DMS79 treated with DMSO at 0.1 percent for 48 hours (cell line): ENCODE data around the gene NECAB2.

Experiments used
- DNase-seq: peaks from one replicate; lab custom pipeline; 2025; lab: John Stamatoyannopoulos, UW

Gene NECAB2

GRCh38 chr16:84024854-84025253, 56.8 kb downstream of the NECAB2 start:
- DNase-seq: no peak

GRCh38 chr16:84026606-84027005, 58.6 kb downstream of the NECAB2 start:
- DNase-seq: no peak

GRCh38 chr16:84027625-84028024, 59.6 kb downstream of the NECAB2 start:
- no peak for DNase-seq

GRCh38 chr16:84029297-84030047, 61.4 kb downstream of the NECAB2 start:
- no peak for DNase-seq

GRCh38 chr16:84031556-84031955, 63.5 kb downstream of the NECAB2 start:
- DNase-seq: no peak

GRCh38 chr16:84032458-84033178, 64.6 kb downstream of the NECAB2 start:
- peak; percentile 7 for DNase-seq

GRCh38 chr16:84033251-84034195, 65.5 kb downstream of the NECAB2 start:
- no peak for DNase-seq

- no peak for DNase-seq
Measured at GRCh38 chr16:84034516-84034915, 66.5 kb downstream of the NECAB2 start.

GRCh38 chr16:84036131-84036530, 68.1 kb downstream of the NECAB2 start:
- DNase-seq: no peak

GRCh38 chr16:84036982-84037425, 69.0 kb downstream of the NECAB2 start:
- no peak for DNase-seq

- DNase-seq: no peak
Measured at GRCh38 chr16:84038469-84038868, 70.4 kb downstream of the NECAB2 start.

- DNase-seq: no peak
Measured at GRCh38 chr16:84039696-84040095, 71.7 kb downstream of the NECAB2 start.

- no peak for DNase-seq
Measured at GRCh38 chr16:84040226-84040822, 72.3 kb downstream of the NECAB2 start.

GRCh38 chr16:84040823-84041820, 73.1 kb downstream of the NECAB2 start:
- DNase-seq: peak; percentile 5

GRCh38 chr16:84041881-84042280, 73.8 kb downstream of the NECAB2 start:
- no peak for DNase-seq

GRCh38 chr16:84042308-84042878, 74.3 kb downstream of the NECAB2 start, which contains the start of gene SLC38A8:
Gene SLC38A8 (minus strand): TSS chr16:84042795. CDS start chr16:84042157, 638 bp downstream.
- no peak for DNase-seq

- peak; percentile 61 for DNase-seq
Measured at GRCh38 chr16:84042879-84043485, 74.9 kb downstream of the NECAB2 start.

- DNase-seq: no peak
Measured at GRCh38 chr16:84043486-84044117, 75.6 kb downstream of the NECAB2 start.

GRCh38 chr16:84044118-84044488, 76.1 kb downstream of the NECAB2 start:
- DNase-seq: no peak
